A549 (cell line): Measurements from ENCODE around the gene FGD4. TPM values are rescaled to one million over a fixed set of nuclear protein-coding genes. Genes with fewer than 3 reads are reported as not detected.

Experiments
- ATAC-seq, 2 experiments: fragments of 200-7000 bp in 1 of 2; fragments of >200 bp in 1 of 2; cut with Nextera tagmentation in 1 of 2; cut with Tn5 transposase in 1 of 2; 3 replicates each; pipeline versions ENCODE4 v1.8.0 to v1.9.1; 2018 to 2020; ENCODE audit warnings: mild to moderate bottlenecking in 1 of 2, moderate library complexity in 1 of 2
- CTCF ChIA-PET: fragments of 300-600 bp; sonication (Branson Sonifier 250); formaldehyde crosslinking; extraction: SDS; loops from one replicate; lab custom pipeline; 2021; ENCODE audit warnings: antibody characterized with exemption, inconsistent platforms; lab: Yijun Ruan, JAX
- POLR2A ChIA-PET: fragments of 350-600 bp; formaldehyde crosslinking; extraction: SDS; loops from one replicate; lab custom pipeline; 2021; ENCODE audit warnings: antibody characterized with exemption, inconsistent platforms; lab: Yijun Ruan, JAX
- DNase-seq, 2 experiments: peaks; one replicate each; pipeline versions ENCODE4 v3.0.0 to v3.0.0-alpha.2; 2011 to 2016; ENCODE audit warnings: low read depth in 1 of 2, low spot score in 1 of 2
- FAIRE-seq: peaks from 2 replicates; lab custom pipeline; 2011; peaks lifted over from hg19 to GRCh38; lab: Jason Lieb, UNC
- H3K27ac ChIP-seq, 2 experiments: fragments of >200 bp; sonication (Bioruptor Twin); formaldehyde crosslinking; 3 replicates each; pipeline ENCODE4 v1.5.1; 2016 to 2017
- H3K4me1 ChIP-seq: fragments of >200 bp; sonication (Bioruptor Twin); formaldehyde crosslinking; 3 replicates; pipeline ENCODE4 v1.6.1; 2016
- H3K4me2 ChIP-seq: fragments of >200 bp; sonication (Bioruptor Twin); formaldehyde crosslinking; 3 replicates; pipeline ENCODE4 v1.6.1; 2016
- H3K4me3 ChIP-seq: fragments of >200 bp; sonication (Bioruptor Twin); formaldehyde crosslinking; 3 replicates; pipeline ENCODE4 v1.5.1; 2016
- H3K9me3 ChIP-seq: fragments of >200 bp; sonication (Bioruptor Twin); formaldehyde crosslinking; 3 replicates; pipeline ENCODE4 v1.6.1; 2016
- BCL3 ChIP-seq: fragments of >200 bp; sonication (Bioruptor Twin); formaldehyde crosslinking; IDR thresholded peaks from 3 replicates; pipeline ENCODE4 v1.6.1; 2016
- BHLHE40 ChIP-seq: IDR thresholded peaks from 2 replicates; pipeline ENCODE4 v1.6.1; 2012; ENCODE audit warnings: low read depth, low read length, inconsistent platforms
- CBX2 ChIP-seq: fragments of 200-600 bp; sonication (generic); IDR thresholded peaks from 2 replicates; pipeline ENCODE4 v1.6.1; 2016; ENCODE audit warnings: low read depth, mild to moderate bottlenecking, borderline replicate concordance
- CBX8 ChIP-seq: fragments of 200-600 bp; sonication (generic); IDR thresholded peaks from 2 replicates; pipeline ENCODE4 v1.6.1; 2016
- CEBPB ChIP-seq, 2 experiments: fragments of >200 bp in 1 of 2; sonication (Bioruptor Twin) in 1 of 2; formaldehyde crosslinking in 1 of 2; IDR thresholded peaks; 2 replicates each; pipeline ENCODE4 v1.6.1; 2012 to 2016
- CHD4 ChIP-seq: fragments of 200-600 bp; sonication (generic); IDR thresholded peaks from 2 replicates; pipeline ENCODE4 v1.6.1; 2016; ENCODE audit warnings: antibody characterized with exemption, mild to moderate bottlenecking, borderline replicate concordance
- EHMT2 ChIP-seq: fragments of 200-600 bp; sonication (generic); IDR thresholded peaks from 2 replicates; pipeline ENCODE4 v1.6.1; 2016; ENCODE audit warnings: antibody characterized with exemption, low read depth, mild to moderate bottlenecking, moderate library complexity
- ELK1 ChIP-seq: fragments of 150-350 bp; IDR thresholded peaks from 2 replicates; pipeline ENCODE4 v1.6.1; 2014; ENCODE audit warnings: low read depth, mild to moderate bottlenecking, low read length
- HOXB13 ChIP-seq: fragments of 250-450 bp; sonication (Bioruptor Pico); IDR thresholded peaks from 2 replicates; pipeline ENCODE4 v1.5.0; 2020; ENCODE audit warnings: low read depth, mild to moderate bottlenecking, moderate library complexity
- KDM1A ChIP-seq: fragments of 200-600 bp; sonication (generic); IDR thresholded peaks from 2 replicates; pipeline ENCODE4 v1.6.1; 2016; ENCODE audit warnings: low read depth, mild to moderate bottlenecking
- MAFK ChIP-seq: fragments of 450-650 bp; IDR thresholded peaks from 2 replicates; pipeline ENCODE4 v1.6.1; 2014; ENCODE audit not compliant: partially characterized antibody
- MAX ChIP-seq: IDR thresholded peaks from 2 replicates; pipeline ENCODE4 v1.6.1; 2012
- MAZ ChIP-seq: fragments of 150-350 bp; IDR thresholded peaks from 2 replicates; pipeline ENCODE4 v1.6.1; 2014; ENCODE audit warnings: antibody characterized with exemption, low read depth, low read length, borderline replicate concordance
- MYC ChIP-seq: IDR thresholded peaks from 2 replicates; pipeline ENCODE4 v1.6.1; 2012; ENCODE audit warnings: mild to moderate bottlenecking, inconsistent platforms, low read length, improper control_type of control experiment, borderline replicate concordance
- PHF8 ChIP-seq: fragments of 200-600 bp; sonication (generic); IDR thresholded peaks from 2 replicates; pipeline ENCODE4 v1.6.1; 2016; ENCODE audit warnings: low read depth, mild to moderate bottlenecking, antibody characterized with exemption, moderate library complexity, borderline replicate concordance
- RAD21 ChIP-seq, 2 experiments: fragments of >200 bp in 1 of 2; sonication (Bioruptor Twin) in 1 of 2; formaldehyde crosslinking in 1 of 2; IDR thresholded peaks in 1 of 2; conservative IDR thresholded peaks in 1 of 2; 2 replicates in 1 of 2; 3 replicates in 1 of 2; pipeline ENCODE4 v1.6.1; 2012 to 2018; ENCODE audit warnings: inconsistent platforms in 1 of 2
- RARB ChIP-seq: fragments of 250-450 bp; sonication (Bioruptor Pico); IDR thresholded peaks from 2 replicates; pipeline ENCODE4 v1.8.0; 2021; ENCODE audit warnings: mild to moderate bottlenecking, moderate library complexity
- RCOR1 ChIP-seq: fragments of 150-350 bp; IDR thresholded peaks from 2 replicates; pipeline ENCODE4 v1.6.1; 2014; ENCODE audit warnings: antibody characterized with exemption, low read length, low read depth
- RFX5 ChIP-seq: fragments of 450-650 bp; IDR thresholded peaks from 2 replicates; pipeline ENCODE4 v1.7.1; 2014; ENCODE audit warnings: antibody characterized with exemption, mild to moderate bottlenecking, moderate library complexity
- RNF2 ChIP-seq: fragments of 200-600 bp; sonication (generic); IDR thresholded peaks from 2 replicates; pipeline ENCODE4 v1.6.1; 2016; ENCODE audit warnings: low read depth, mild to moderate bottlenecking, antibody characterized with exemption, moderate library complexity, borderline replicate concordance
- SMC3 ChIP-seq: fragments of >200 bp; sonication (Bioruptor Twin); formaldehyde crosslinking; IDR thresholded peaks from 3 replicates; pipeline ENCODE4 v1.6.1; 2018; ENCODE audit warnings: inconsistent platforms
- SREBF2 ChIP-seq: fragments of 450-650 bp; IDR thresholded peaks from 2 replicates; pipeline ENCODE4 v1.6.1; 2014; ENCODE audit warnings: mild to moderate bottlenecking, moderate library complexity
- TP53 ChIP-seq: fragments of 250-450 bp; sonication (Bioruptor Pico); IDR thresholded peaks from 2 replicates; pipeline ENCODE4 v1.5.0; 2021; ENCODE audit warnings: mild to moderate bottlenecking, moderate library complexity
- ZC3H11A ChIP-seq: fragments of 450-650 bp; IDR thresholded peaks from 2 replicates; pipeline ENCODE4 v1.6.1; 2014; ENCODE audit warnings: antibody characterized with exemption, mild to moderate bottlenecking
- WGBS: methylation state at CpG from one replicate; pipeline ENCODE4 v1.1.6; 2017; ENCODE audit errors: missing lambda C conversion rate; 5-methylcytosine and 5-hydroxymethylcytosine counted together
- polyA plus RNA-seq, 4 experiments: library from polyadenylated mRNA; depleted of rRNA in 3 of 4; stranded (reverse); fragments of >200 nt; fragmentation: RNase III in 1 of 4; extraction: RNeasy Plus Mini Kit Qiagen cat#74134 plus additional on column Dnase treatment in 1 of 4; gene quantifications; 2 replicates in 3 of 4; 3 replicates in 1 of 4; pipeline ENCODE4 v1.2.3, GENCODE V29; 2011 to 2017
- TF ChIP-seq, protein P1 (sequence below): IDR thresholded peaks from 2 replicates; pipeline ENCODE4 v1.6.1; 2012
- TF ChIP-seq, protein P2 (sequence below): fragments of >200 bp; sonication (Bioruptor Twin); formaldehyde crosslinking; IDR thresholded peaks from 3 replicates; pipeline ENCODE4 v1.5.1; 2016

FGD4 gene
- polyA plus RNA-seq, 2 of the 4 experiments (the other 2 are of a cell fraction) = 2.2 to 6.0 TPM

DNA sequence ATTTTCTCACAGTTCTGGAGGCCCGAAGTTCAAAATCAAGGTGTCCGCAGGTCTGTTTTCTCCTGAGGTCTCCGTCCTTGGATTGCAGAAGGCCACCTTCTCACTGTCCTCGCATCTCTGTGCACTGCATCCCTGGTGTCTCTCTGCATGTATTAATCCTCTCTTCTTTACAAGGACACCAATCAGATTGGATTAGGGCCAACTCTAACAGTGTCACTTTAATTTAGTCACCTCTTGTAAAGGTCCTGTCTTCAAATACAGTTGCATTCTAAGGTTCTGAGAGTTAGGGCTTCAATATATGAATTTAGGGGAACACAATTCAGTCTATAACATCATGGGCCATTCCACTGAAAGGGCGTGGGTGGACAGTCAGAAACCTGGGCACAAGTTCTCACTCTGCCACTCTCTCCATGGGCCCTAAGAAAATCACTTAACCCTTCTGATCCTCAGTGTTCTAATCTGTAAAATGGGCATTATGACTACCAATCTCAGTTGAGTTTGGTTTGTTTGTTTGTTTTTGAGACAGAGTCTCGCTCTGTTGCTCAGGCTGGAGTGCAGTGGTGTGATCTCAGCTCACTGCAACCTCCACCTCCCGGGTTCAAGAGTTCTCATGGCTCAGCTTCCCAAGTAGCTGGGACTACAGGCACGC, 41.6 kb upstream of the FGD4 start (continued):
- no peak for TF ChIP-seq CBX2

- DNase-seq (no peak), FAIRE-seq (no peak), ATAC-seq (no peak)
- ChIA-PET POLR2A (no interaction called here), CTCF (interaction anchor here (1.0 to 1.4 kb wide), 2 partner anchors 311 to 394 kb away, joined by 3 to 4 read pairs; no protein-coding TSS in a partner anchor)
- H3K4me2 ChIP-seq = no peak overlapping the region
- 94% methylated on average over 6 of the region's 6 CpGs for WGBS
- H3K4me1 ChIP-seq = peaks cover 4% of the 10 kb centered on the region; the same call in 1 of the 3 replicates
- TF ChIP-seq RNF2 (no peak), PHF8 (no peak), BHLHE40 (no peak), RFX5 (no peak), HOXB13 (CRISPR knock-in tag) (no peak), CEBPB (IDR thresholded peaks at IDR 0.05) (no peak), SREBF2 (no peak), MYC (no peak), RARB (no peak), CBX2 (no peak)
- TF ChIP-seq, protein P1, sequence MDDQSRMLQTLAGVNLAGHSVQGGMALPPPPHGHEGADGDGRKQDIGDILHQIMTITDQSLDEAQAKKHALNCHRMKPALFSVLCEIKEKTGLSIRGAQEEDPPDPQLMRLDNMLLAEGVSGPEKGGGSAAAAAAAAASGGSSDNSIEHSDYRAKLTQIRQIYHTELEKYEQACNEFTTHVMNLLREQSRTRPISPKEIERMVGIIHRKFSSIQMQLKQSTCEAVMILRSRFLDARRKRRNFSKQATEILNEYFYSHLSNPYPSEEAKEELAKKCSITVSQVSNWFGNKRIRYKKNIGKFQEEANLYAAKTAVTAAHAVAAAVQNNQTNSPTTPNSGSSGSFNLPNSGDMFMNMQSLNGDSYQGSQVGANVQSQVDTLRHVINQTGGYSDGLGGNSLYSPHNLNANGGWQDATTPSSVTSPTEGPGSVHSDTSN = no peak
- TF ChIP-seq, all 56 proteins: peak for 0
- no peak overlapping the region for H3K4me3 ChIP-seq
- H3K27ac ChIP-seq = no peak overlapping the region
- no peaks in the 10 kb centered on the region for H3K9me3 ChIP-seq
These were observed 38.4 kb upstream of the FGD4 start for GRCh38 chr12:32360956-32361355.

GRCh38 chr12:32362892-32363291, 36.5 kb upstream of the FGD4 start:
- Histone ChIP-seq H3K4me1 (peaks cover 15% of the 10 kb centered on the region; the same call in 2 of the 3 replicates), H3K9me3 (no peaks in the 10 kb centered on the region), H3K27ac (no peak overlapping the region), H3K4me3 (no peak overlapping the region), H3K4me2 (no peak overlapping the region)
- ChIA-PET POLR2A (no interaction called here), CTCF (interaction anchor here (0.6 to 9.4 kb wide), 5 partner anchors 16 to 320 kb away, joined by 3 to 137 read pairs (median 7); partner anchors contain the start of gene FGD4)
- no peak for FAIRE-seq
- no peak for ATAC-seq
- TF ChIP-seq CHD4 (no peak), RCOR1 (no peak), MAFK (peak; percentile 58)
- DNase-seq = no peak
- WGBS = 77% methylated on average over 3 of the region's 3 CpGs

GRCh38 chr12:32365473-32366064, 33.8 kb upstream of the FGD4 start:
- Histone ChIP-seq H3K4me3 (no peak overlapping the region), H3K27ac (no peak overlapping the region; a peak in 1 of 6 replicates), H3K4me2 (no peak overlapping the region), H3K4me1 (peaks cover 15% of the 10 kb centered on the region; the same call in 2 of the 3 replicates), H3K9me3 (no peaks in the 10 kb centered on the region)
- FAIRE-seq = no peak
- peak; percentile 49 to 81 for DNase-seq
- peak; percentile 76 to 85; a peak in 5 of 6 replicates for ATAC-seq
- ChIA-PET CTCF (interaction anchor here (0.6 to 9.4 kb wide), 40 partner anchors 10 to 712 kb away, joined by 3 to 137 read pairs (median 4); partner anchors contain the start of genes FGD4 and YARS2), POLR2A (no interaction called here)
- WGBS = 42% methylated on average over 5 of the region's 5 CpGs
- TF ChIP-seq BHLHE40 (no peak), TP53 (no peak), MAX (no peak), ELK1 (no peak), SMC3 (peak; percentile 91), KDM1A (no peak), BCL3 (no peak), EHMT2 (no peak), CBX8 (no peak), RAD21 (conservative IDR thresholded peaks at IDR 0.05 in 1 of 2, IDR thresholded peaks at IDR 0.05 in 1 of 2) (peak; percentile 94 to 96), CBX2 (no peak), ZC3H11A (no peak), MAFK (no peak), MAZ (no peak)
- TF ChIP-seq, protein P2, sequence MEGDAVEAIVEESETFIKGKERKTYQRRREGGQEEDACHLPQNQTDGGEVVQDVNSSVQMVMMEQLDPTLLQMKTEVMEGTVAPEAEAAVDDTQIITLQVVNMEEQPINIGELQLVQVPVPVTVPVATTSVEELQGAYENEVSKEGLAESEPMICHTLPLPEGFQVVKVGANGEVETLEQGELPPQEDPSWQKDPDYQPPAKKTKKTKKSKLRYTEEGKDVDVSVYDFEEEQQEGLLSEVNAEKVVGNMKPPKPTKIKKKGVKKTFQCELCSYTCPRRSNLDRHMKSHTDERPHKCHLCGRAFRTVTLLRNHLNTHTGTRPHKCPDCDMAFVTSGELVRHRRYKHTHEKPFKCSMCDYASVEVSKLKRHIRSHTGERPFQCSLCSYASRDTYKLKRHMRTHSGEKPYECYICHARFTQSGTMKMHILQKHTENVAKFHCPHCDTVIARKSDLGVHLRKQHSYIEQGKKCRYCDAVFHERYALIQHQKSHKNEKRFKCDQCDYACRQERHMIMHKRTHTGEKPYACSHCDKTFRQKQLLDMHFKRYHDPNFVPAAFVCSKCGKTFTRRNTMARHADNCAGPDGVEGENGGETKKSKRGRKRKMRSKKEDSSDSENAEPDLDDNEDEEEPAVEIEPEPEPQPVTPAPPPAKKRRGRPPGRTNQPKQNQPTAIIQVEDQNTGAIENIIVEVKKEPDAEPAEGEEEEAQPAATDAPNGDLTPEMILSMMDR = peak; percentile 91
